AG04450 (cell line): ENCODE data around the gene CFL2. TPM values are rescaled to one million over a fixed set of nuclear protein-coding genes. Genes with fewer than 3 reads are reported as not detected.

Source experiments
- CTCF ChIA-PET: fragments of 300-600, 350-600 bp; formaldehyde crosslinking; extraction: SDS; loops from one replicate; lab custom pipeline; 2022; ENCODE audit warnings: antibody characterized with exemption, inconsistent platforms; lab: Charles Lee
- POLR2A ChIA-PET: fragments of 350-600 bp; formaldehyde crosslinking; extraction: SDS; loops from one replicate; lab custom pipeline; 2021; ENCODE audit warnings: antibody characterized with exemption, inconsistent platforms; lab: Yijun Ruan, JAX
- DNase-seq: peaks from one replicate; pipeline ENCODE4 v3.0.0-alpha.2; 2011; ENCODE audit warnings: low read depth, low spot score
- H3K27ac ChIP-seq: one replicate; pipeline ENCODE4 v1.5.1; 2012; ENCODE audit warnings: low read depth, low read length, control low read depth
- H3K27me3 ChIP-seq: one replicate; pipeline ENCODE4 v1.6.0; 2012; ENCODE audit warnings: low read length; ENCODE audit not compliant: control insufficient read depth, insufficient read depth
- H3K4me3 ChIP-seq: 2 replicates; pipeline ENCODE4 v1.5.1; 2011; ENCODE audit warnings: mild to moderate bottlenecking, low read depth, low read length, control low read depth
- H3K9me3 ChIP-seq: 2 replicates; pipeline ENCODE4 v1.5.1; 2012; ENCODE audit warnings: low read length; ENCODE audit not compliant: control insufficient read depth, insufficient read depth
- CTCF ChIP-seq: IDR thresholded peaks from 2 replicates; pipeline ENCODE4 v1.5.1; 2011; ENCODE audit warnings: low read depth, low read length, control low read depth, inconsistent platforms
- polyA plus RNA-seq: library from polyadenylated mRNA; depleted of rRNA; stranded (reverse); fragments of >200 nt; gene quantifications from 2 replicates; pipeline ENCODE4 v1.2.3, GENCODE V29; 2011; rRNA removed
- small RNA-seq: library from RNA; depleted of rRNA; stranded (forward); fragments of <200 nt; gene quantifications from one replicate; pipeline ENCODE3, GENCODE V24; 2012; ENCODE audit warnings: low read depth; ENCODE audit not compliant: insufficient read length

The CFL2 gene
- polyA plus RNA-seq, 1 experiment: 229 TPM

- ChIA-PET POLR2A (no interaction called here), CTCF (interaction anchor here (1.9 kb wide), 1 partner anchor 10 kb away, joined by 11 read pairs; no protein-coding TSS in a partner anchor)
- H3K27ac ChIP-seq: no peak overlapping the region
- no peaks in the 10 kb centered on the region; the same call in none of the 2 replicates for H3K9me3 ChIP-seq
- no peak for TF ChIP-seq CTCF
- DNase-seq: no peak
- no peaks in the 10 kb centered on the region for H3K27me3 ChIP-seq
- no peak overlapping the region for H3K4me3 ChIP-seq
Measured at GRCh38 chr14:34662561-34663088, 51.8 kb downstream of the CFL2 start.

GRCh38 chr14:34660796-34661195 is 53.6 kb downstream of the CFL2 start:
- Histone ChIP-seq H3K27me3 (no peaks in the 10 kb centered on the region), H3K4me3 (no peak overlapping the region), H3K9me3 (no peaks in the 10 kb centered on the region; the same call in 1 of the 2 replicates), H3K27ac (no peak overlapping the region)
- TF ChIP-seq CTCF: no peak
- ChIA-PET CTCF (no interaction called here), POLR2A (no interaction called here)
- DNase-seq: no peak

Small RNA genes within 50 kb of the gene (small RNA-seq; reads per million reads assigned to genes)
- not detected for gene RNU6-1261P

Other genes with a start within 250 kb of the CFL2 start
- 47.9 and 66.8 TPM in 2 replicates for gene EAPP, start 174.9 kb downstream of the CFL2 start, polyA plus RNA-seq
- 120 and 178 TPM in 2 replicates for gene SNX6, start 84.4 kb downstream of the CFL2 start, polyA plus RNA-seq
- gene BAZ1A, start 160.8 kb upstream of the CFL2 start, polyA plus RNA-seq: 22.6 and 31.5 TPM in 2 replicates